Measurements from ENCODE around the gene GALNT7.

DNA sequence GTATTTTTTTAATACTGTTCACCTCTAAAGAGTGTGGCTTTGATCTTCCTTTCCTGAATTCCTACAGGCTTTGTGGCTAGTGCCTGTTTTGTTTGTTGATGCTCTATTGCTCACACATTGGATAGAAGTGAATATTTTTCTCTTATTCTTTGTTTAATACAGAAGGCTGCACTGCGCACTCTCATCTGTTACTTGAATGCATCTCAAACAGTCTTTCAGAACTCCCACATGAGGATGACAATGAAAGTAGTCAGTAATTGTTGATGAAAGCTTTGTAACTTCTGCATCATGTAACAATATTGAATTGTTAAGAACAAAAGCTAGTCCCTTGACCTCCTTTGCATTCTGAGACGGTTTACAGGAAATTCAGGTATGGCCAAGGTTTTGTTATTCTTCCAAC, 29.1 kb upstream of the GALNT7 start:
- TF ChIP-seq, protein P1, sequence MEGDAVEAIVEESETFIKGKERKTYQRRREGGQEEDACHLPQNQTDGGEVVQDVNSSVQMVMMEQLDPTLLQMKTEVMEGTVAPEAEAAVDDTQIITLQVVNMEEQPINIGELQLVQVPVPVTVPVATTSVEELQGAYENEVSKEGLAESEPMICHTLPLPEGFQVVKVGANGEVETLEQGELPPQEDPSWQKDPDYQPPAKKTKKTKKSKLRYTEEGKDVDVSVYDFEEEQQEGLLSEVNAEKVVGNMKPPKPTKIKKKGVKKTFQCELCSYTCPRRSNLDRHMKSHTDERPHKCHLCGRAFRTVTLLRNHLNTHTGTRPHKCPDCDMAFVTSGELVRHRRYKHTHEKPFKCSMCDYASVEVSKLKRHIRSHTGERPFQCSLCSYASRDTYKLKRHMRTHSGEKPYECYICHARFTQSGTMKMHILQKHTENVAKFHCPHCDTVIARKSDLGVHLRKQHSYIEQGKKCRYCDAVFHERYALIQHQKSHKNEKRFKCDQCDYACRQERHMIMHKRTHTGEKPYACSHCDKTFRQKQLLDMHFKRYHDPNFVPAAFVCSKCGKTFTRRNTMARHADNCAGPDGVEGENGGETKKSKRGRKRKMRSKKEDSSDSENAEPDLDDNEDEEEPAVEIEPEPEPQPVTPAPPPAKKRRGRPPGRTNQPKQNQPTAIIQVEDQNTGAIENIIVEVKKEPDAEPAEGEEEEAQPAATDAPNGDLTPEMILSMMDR (IDR thresholded peaks at IDR 0.05), result no peak
- no peak for TF ChIP-seq POLR2A (IDR thresholded peaks at IDR 0.05)
- no peak for TF ChIP-seq POLR2AphosphoS5 (IDR thresholded peaks at IDR 0.05)
- TF ChIP-seq EP300 (IDR thresholded peaks at IDR 0.05; ENCODE audit: low read depth), result no peak
